Naive thymus-derived CD8-positive, alpha-beta T cell (primary cell): ENCODE data around the gene TBRG4. TPM values are rescaled to one million over a fixed set of nuclear protein-coding genes. Genes with fewer than 3 reads are reported as not detected.
A peak's percentile ranks its signal among the peaks of the same experiment; 100 is the strongest.
"Not testable (repeated sequence)": the region's sequence is repeated elsewhere in the genome, so short reads cannot be mapped to it uniquely, and the experiment has no call there.

ENCODE experiments used
- ATAC-seq, 2 donors: fragments of 150-1000 bp; cut with Tn5 transposase in 1 of 2; sonication (Bioruptor Pico), chemical (Tn5 transposase) in 1 of 2; 1 replicate in 1 of 2; 2 replicates in 1 of 2; pipeline ENCODE4 v1.10.0; 2021; ENCODE audit warnings: mild to moderate bottlenecking in 2 of 2, moderate library complexity in 2 of 2
- POLR2A ChIA-PET: fragments of 350-600 bp; sonication (Branson Sonifier 250); formaldehyde crosslinking; loops from one replicate; lab custom pipeline; 2021; ENCODE audit warnings: antibody characterized with exemption; lab: Charles Lee
- DNase-seq, 10 donors: peaks; one replicate each; pipeline versions ENCODE4 v3.0.0 to v3.0.0-alpha.2; 2020 to 2022
- H3K27ac Mint-ChIP-seq, 10 donors: one replicate each; pipeline ENCODE4 v1.8.0; 2020 to 2022; ENCODE audit warnings: mild to moderate bottlenecking in 10 of 10, mixed read lengths in 10 of 10, moderate library complexity in 4 of 10, inconsistent platforms in 1 of 10
- H3K27me3 Mint-ChIP-seq, 5 donors: one replicate each; pipeline ENCODE4 v1.8.0; 2021 to 2022; ENCODE audit warnings: mixed read lengths in 5 of 5
- H3K36me3 Mint-ChIP-seq, 3 donors: one replicate each; pipeline ENCODE4 v1.8.0; 2020 to 2022; ENCODE audit warnings: mixed read lengths in 3 of 3, mild to moderate bottlenecking in 2 of 3, inconsistent platforms in 1 of 3
- H3K4me1 Mint-ChIP-seq, 4 donors: one replicate each; pipeline ENCODE4 v1.8.0; 2021 to 2022; ENCODE audit warnings: mixed read lengths in 4 of 4
- H3K4me3 Mint-ChIP-seq, 10 donors: one replicate each; pipeline ENCODE4 v1.8.0; 2020 to 2022; ENCODE audit warnings: mild to moderate bottlenecking in 10 of 10, mixed read lengths in 10 of 10, moderate library complexity in 6 of 10, inconsistent platforms in 1 of 10
- H3K9me3 Mint-ChIP-seq, 9 donors: one replicate each; pipeline ENCODE4 v1.8.0; 2020 to 2022; ENCODE audit warnings: mixed read lengths in 9 of 9, mild to moderate bottlenecking in 3 of 9, inconsistent platforms in 1 of 9, moderate library complexity in 1 of 9
- polyA plus RNA-seq, 3 donors: library from polyadenylated mRNA; unstranded; fragments of 300-500 nt; fragmentation: Illumina TruSeq; gene quantifications; one replicate each; pipeline ENCODE4 v1.2.3, GENCODE V29; 2021
- total RNA-seq, 8 experiments: library from RNA in 2 of 8; stranded (reverse) in 2 of 8; gene quantifications; one replicate each; pipeline ENCODE4 v1.2.3 and lab custom pipeline; 2021 to 2026

The TBRG4 gene
- total and polyA plus RNA-seq, 5 experiments from 2014 or later: 51.3 to 167 (median 95.7) TPM

- H3K27me3 Mint-ChIP-seq: peaks cover 0 to 2% (median 0%) of the 10 kb centered on the region in 5 donors
- peaks cover 2 to 22% (median 18%) of the 10 kb centered on the region in 4 donors for H3K4me1 Mint-ChIP-seq
- no peaks in the 10 kb centered on the region for H3K9me3 Mint-ChIP-seq
- ATAC-seq (no peak), DNase-seq (no peak)
- POLR2A ChIA-PET: interaction anchor here (1.2 to 3.9 kb wide), 3 partner anchors 13 to 146 kb away, joined by 3 to 38 read pairs (median 3); partner anchors contain the start of genes MYO1G and TBRG4
- H3K36me3 Mint-ChIP-seq: no peaks in the 10 kb centered on the region
- peak overlapping the region in 7 of 10 donors; percentile 8 to 89 (median 87) for H3K27ac Mint-ChIP-seq
- H3K4me3 Mint-ChIP-seq: no peak overlapping the region
Observed at GRCh38 chr7:45123913-45124710, 12.6 kb upstream of the TBRG4 start.

DNA sequence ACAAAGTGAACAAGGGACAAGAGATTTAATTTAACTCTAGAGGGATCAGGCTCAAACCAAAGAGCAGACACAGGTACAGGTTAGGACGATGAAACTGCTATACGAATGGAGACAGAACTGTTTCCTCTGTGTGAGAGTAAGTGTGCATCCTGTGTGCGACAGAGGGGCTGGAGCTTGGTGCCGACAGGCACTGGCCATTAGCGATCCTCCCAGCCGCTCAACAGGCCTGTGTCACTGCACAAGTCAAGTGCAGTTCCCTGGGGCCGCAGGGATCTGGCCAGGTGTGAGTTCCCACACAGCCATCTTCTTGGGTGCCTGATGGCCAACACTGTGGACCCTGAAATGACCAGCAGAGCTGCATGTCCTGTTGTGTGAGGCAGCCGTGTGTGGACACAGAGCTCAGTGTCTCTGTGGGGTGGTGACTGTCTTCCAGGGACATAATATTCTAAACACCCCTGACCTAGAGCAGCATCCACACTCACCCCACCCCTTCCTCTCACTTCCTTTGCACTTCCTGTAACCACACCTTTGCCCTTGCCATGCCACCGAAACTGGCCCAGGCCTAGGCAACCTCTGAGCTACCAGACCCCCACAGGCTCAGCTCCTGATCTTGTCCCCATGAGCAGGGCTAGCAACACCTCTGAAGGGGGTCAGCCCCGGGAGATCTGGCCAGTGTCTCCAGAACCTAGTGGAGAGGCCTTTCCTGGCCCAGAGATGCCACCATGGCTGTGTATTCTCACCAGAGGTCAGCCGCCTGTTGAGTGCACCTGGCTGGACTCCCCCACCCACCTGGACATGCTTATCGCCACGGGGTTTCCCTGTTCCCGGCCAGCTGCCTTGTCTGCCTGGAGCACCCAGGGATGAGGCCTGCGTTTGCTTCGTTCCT lies 11.7 kb upstream of the TBRG4 start:
- ATAC-seq (peak in 1 of 2 donors; percentile 30), DNase-seq (no peak)
- H3K27me3 Mint-ChIP-seq: peaks cover 0 to 8% (median 2%) of the 10 kb centered on the region in 5 donors
- no peaks in the 10 kb centered on the region for H3K9me3 Mint-ChIP-seq
- peak overlapping the region in 6 of 10 donors; percentile 47 to 71 (median 62) for H3K4me3 Mint-ChIP-seq
- peak overlapping the region; percentile 59 to 89 (median 84) for H3K27ac Mint-ChIP-seq
- POLR2A ChIA-PET: interaction anchor here (0.6 to 3.9 kb wide), 3 partner anchors 12 to 247 kb away, joined by 3 to 38 read pairs (median 3); partner anchors contain the start of gene TBRG4
- H3K36me3 Mint-ChIP-seq: no peaks in the 10 kb centered on the region
- peaks cover 4 to 22% (median 18%) of the 10 kb centered on the region in 4 donors for H3K4me1 Mint-ChIP-seq

GRCh38 chr7:45119550-45119949 lies 8.1 kb upstream of the TBRG4 start:
- POLR2A ChIA-PET: no interaction called here
- ATAC-seq (no peak), DNase-seq (no peak)
- peaks cover 0 to 17% (median 2%) of the 10 kb centered on the region in 5 donors for H3K27me3 Mint-ChIP-seq
- H3K4me3 Mint-ChIP-seq: no peak overlapping the region
- no peaks in the 10 kb centered on the region for H3K36me3 Mint-ChIP-seq
- no peaks in the 10 kb centered on the region for H3K9me3 Mint-ChIP-seq
- peaks cover 6 to 23% (median 18%) of the 10 kb centered on the region in 4 donors for H3K4me1 Mint-ChIP-seq
- no peak overlapping the region for H3K27ac Mint-ChIP-seq

DNA sequence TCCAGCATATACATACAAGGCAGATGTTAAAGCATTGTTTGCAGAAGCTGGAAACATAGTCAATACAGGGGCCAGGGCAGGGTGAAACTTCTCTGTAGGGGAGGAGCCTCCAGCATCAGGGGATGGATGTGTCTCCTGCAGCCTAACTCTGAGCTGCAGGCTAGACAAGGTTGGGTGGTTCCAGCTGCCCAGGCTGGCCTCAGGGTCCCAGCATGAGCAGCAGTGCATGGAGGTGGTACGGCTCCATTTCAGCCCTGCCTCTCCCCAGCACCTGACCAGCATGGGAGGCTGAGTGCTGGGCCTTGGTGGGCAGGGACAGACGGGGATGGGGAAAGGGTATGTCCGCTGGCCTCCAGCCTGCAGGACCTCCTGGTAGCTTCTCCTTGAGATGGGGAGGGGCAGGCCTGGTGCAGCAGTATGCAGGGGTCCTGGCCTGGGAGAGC lies 7.4 kb upstream of the TBRG4 start:
- no peak for DNase-seq
- Mint-ChIP-seq H3K4me1 (peaks cover 8 to 21% (median 16%) of the 10 kb centered on the region in 4 donors), H3K36me3 (no peaks in the 10 kb centered on the region), H3K4me3 (no peak overlapping the region), H3K27me3 (peaks cover 0 to 17% (median 2%) of the 10 kb centered on the region in 5 donors), H3K27ac (no peak overlapping the region), H3K9me3 (no peaks in the 10 kb centered on the region)
- POLR2A ChIA-PET: no interaction called here
- ATAC-seq: no peak

DNA sequence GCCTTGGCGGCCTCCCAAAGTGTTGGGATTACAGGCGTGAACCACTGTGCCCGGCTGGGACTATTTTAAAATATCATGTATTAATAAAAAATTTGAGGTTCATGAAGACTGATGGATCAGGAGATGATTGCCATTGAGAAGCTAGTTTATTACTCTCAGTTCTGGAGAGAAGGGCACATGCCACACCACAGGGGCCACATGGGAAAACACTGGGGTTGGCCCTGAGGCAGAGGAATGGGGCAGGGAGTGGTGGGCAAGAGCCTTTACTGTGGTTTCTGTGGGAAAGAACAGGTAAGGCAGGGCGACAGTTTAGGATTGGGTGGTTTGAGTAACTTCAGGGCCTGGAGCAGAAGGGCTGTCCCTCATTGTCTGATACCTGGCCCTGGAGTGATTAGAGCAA lies 6.8 kb upstream of the TBRG4 start:
- POLR2A ChIA-PET: no interaction called here
- H3K4me3 Mint-ChIP-seq: no peak overlapping the region
- peaks cover 0 to 17% (median 2%) of the 10 kb centered on the region in 5 donors for H3K27me3 Mint-ChIP-seq
- ATAC-seq: no peak
- DNase-seq: no peak
- peaks cover 6 to 15% (median 11%) of the 10 kb centered on the region in 4 donors for H3K4me1 Mint-ChIP-seq
- H3K36me3 Mint-ChIP-seq: no peaks in the 10 kb centered on the region
- no peaks in the 10 kb centered on the region for H3K9me3 Mint-ChIP-seq
- H3K27ac Mint-ChIP-seq: peak overlapping the region in 1 of 10 donors; percentile 65

DNA sequence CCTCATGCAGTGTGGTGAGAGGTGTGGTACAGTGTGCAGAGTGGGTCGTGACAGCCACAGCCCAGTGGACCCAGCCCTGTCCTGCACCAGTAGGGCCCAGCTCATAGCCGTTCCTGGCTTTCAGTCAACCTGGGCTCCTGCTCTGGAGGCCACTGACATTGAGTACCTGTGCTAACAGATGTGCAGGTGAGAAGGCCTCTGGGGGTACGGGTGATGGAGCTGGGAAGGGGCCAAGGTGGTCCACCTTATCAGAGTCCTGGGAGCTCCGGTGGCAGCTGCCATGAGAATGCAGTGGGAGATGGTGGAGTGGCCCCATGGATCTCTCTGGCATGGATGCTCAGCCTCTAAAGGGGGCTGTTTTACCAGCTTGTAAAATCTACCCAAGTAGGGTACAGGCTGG lies 6.1 kb upstream of the TBRG4 start:
- Mint-ChIP-seq H3K27me3 (peaks cover 0 to 17% (median 2%) of the 10 kb centered on the region in 5 donors), H3K36me3 (no peaks in the 10 kb centered on the region), H3K4me3 (no peak overlapping the region), H3K27ac (peak overlapping the region in 1 of 10 donors; percentile 15), H3K4me1 (peaks cover 3 to 11% (median 8%) of the 10 kb centered on the region in 4 donors), H3K9me3 (no peaks in the 10 kb centered on the region)
- POLR2A ChIA-PET: interaction anchor here (0.5 kb wide), 1 partner anchor 109 kb away, joined by 4 read pairs; no protein-coding TSS in a partner anchor
- DNase-seq (no peak), ATAC-seq (no peak)

GRCh38 chr7:45116048-45116447 lies 4.6 kb upstream of the TBRG4 start:
- no peak for ATAC-seq
- Mint-ChIP-seq H3K27ac (peak overlapping the region in 1 of 10 donors; percentile 7), H3K36me3 (no peaks in the 10 kb centered on the region), H3K27me3 (peaks cover 0 to 17% (median 2%) of the 10 kb centered on the region in 5 donors), H3K4me3 (no peak overlapping the region), H3K9me3 (peaks cover 0 to 1% (median 0%) of the 10 kb centered on the region in 9 donors), H3K4me1 (peaks cover 10 to 18% (median 14%) of the 10 kb centered on the region in 4 donors)
- no peak for DNase-seq
- POLR2A ChIA-PET: interaction anchor here (1.1 kb wide), 1 partner anchor 334 kb away, joined by 3 read pairs; no protein-coding TSS in a partner anchor

DNA sequence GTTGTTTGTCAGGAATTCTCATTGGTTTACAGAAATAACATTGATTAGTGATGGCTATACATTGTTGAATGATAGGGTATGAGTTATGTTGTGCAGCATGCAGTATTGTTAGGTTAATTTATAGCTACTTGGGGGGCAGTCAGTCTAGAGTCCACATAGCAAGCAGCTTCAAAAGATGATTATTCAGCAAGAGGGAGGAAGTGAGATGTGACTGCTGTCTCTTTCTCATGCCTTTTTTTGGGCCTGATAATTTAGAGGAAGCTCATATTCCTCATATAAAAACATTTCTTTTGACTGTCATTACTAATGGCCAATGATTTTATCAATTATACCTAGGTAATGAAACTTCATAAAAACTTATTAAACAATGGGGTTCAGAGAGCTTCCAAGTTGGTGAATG lies 3.4 kb upstream of the TBRG4 start:
- H3K4me3 Mint-ChIP-seq: no peak overlapping the region
- POLR2A ChIA-PET: no interaction called here
- peaks cover 13 to 26% (median 23%) of the 10 kb centered on the region in 4 donors for H3K4me1 Mint-ChIP-seq
- H3K27ac Mint-ChIP-seq: no peak overlapping the region
- no peak for ATAC-seq
- no peak for DNase-seq
- peaks cover 0 to 17% (median 2%) of the 10 kb centered on the region in 5 donors for H3K27me3 Mint-ChIP-seq
- H3K36me3 Mint-ChIP-seq: peaks cover 0 to 3% (median 3%) of the 10 kb centered on the region in 3 donors
- H3K9me3 Mint-ChIP-seq: peaks cover 0 to 1% (median 0%) of the 10 kb centered on the region in 9 donors

- not testable (repeated sequence) for H3K4me3 Mint-ChIP-seq, DNase-seq, H3K27ac Mint-ChIP-seq, H3K36me3 Mint-ChIP-seq, H3K9me3 Mint-ChIP-seq, ATAC-seq
- Mint-ChIP-seq H3K4me1 (peaks cover 13 to 31% (median 25%) of the 10 kb centered on the region in 4 donors), H3K27me3 (peaks cover 0 to 17% (median 0%) of the 10 kb centered on the region in 5 donors)
- POLR2A ChIA-PET: interaction anchor here (0.6 kb wide), 1 partner anchor 191 kb away, joined by 3 read pairs; no protein-coding TSS in a partner anchor
Observed at GRCh38 chr7:45114257-45114656, 2.8 kb upstream of the TBRG4 start.

- H3K4me1 Mint-ChIP-seq: peaks cover 18 to 46% (median 41%) of the 10 kb centered on the region in 4 donors
Observed at GRCh38 chr7:45112648-45113047, 1.2 kb upstream of the TBRG4 start.

DNA sequence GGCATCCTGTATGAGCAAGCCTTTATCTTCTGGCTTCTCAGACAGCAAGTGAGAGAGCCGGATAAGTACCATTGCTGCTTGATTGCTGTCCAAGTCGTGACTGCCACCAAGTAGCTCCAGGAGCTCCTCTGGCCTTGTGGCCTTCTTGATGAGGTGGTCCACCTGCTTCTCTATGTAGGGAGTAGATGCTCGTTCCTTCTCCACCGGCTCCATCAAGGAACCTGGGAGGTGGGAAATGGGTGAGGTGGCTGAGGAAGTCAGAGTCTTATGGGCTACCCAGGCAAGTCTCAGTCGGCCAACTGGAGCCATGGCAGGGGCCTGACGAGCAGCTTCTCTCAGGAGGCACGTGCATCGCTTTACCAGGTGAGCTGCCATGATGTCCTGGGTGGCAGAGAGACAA lies 2.6 kb downstream of the TBRG4 start:
- Mint-ChIP-seq H3K27me3 (no peaks in the 10 kb centered on the region), H3K4me3 (peak overlapping the region in 9 of 10 donors; percentile 26 to 73 (median 49)), H3K9me3 (peaks cover 0 to 1% (median 0%) of the 10 kb centered on the region in 9 donors), H3K27ac (peak overlapping the region in 8 of 10 donors; percentile 13 to 88 (median 82)), H3K4me1 (peaks cover 19 to 75% (median 55%) of the 10 kb centered on the region in 4 donors), H3K36me3 (peaks cover 0 to 55% (median 13%) of the 10 kb centered on the region in 3 donors)
- POLR2A ChIA-PET: no interaction called here
- DNase-seq: no peak
- no peak for ATAC-seq

More at GRCh38 chr7:45112648-45113047, 1.2 kb upstream of the TBRG4 start:
- Mint-ChIP-seq H3K36me3 (peaks cover 0 to 18% (median 6%) of the 10 kb centered on the region in 3 donors), H3K27me3 (peaks cover 0 to 8% (median 0%) of the 10 kb centered on the region in 5 donors), H3K4me3 (peak overlapping the region; percentile 78 to 100 (median 96)), H3K9me3 (peaks cover 0 to 1% (median 0%) of the 10 kb centered on the region in 9 donors), H3K27ac (peak overlapping the region in 9 of 10 donors; percentile 97 to 100 (median 99))
- POLR2A ChIA-PET: interaction anchor here (1.0 to 4.2 kb wide), 7 partner anchors 11 to 506 kb away, joined by 3 to 38 read pairs (median 11); partner anchors contain the start of genes MYO1G, OGDH and PURB
- DNase-seq: no peak
- no peak for ATAC-seq

DNA sequence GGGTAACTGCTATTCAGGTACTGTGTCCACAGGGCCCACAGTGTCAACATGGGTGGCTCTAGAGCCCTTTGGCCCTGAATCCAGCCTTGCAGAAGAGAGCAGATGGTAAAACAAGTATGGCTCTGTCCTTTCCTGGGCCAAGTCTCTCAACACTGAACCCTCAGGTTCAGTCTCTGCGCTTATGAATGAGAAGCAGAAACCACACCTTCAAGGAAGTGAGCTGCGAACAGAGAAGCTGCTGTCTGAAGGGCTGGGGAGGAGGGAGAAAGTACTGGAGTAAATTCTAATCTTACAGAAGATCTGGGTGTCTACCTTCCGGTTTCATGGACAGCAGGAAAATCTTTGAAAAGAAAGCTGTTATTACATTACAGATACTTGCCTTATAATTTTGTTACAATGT lies 4.1 kb downstream of the TBRG4 start:
- Mint-ChIP-seq H3K36me3 (peaks cover 0 to 65% (median 14%) of the 10 kb centered on the region in 3 donors), H3K9me3 (peaks cover 0 to 1% (median 0%) of the 10 kb centered on the region in 9 donors), H3K4me3 (peak overlapping the region; percentile 43 to 79 (median 62)), H3K27me3 (no peaks in the 10 kb centered on the region), H3K27ac (peak overlapping the region; percentile 15 to 92 (median 80)), H3K4me1 (peaks cover 19 to 75% (median 52%) of the 10 kb centered on the region in 4 donors)
- DNase-seq (no peak), ATAC-seq (no peak)
- POLR2A ChIA-PET: no interaction called here
